Hypothalamus (tissue), 51 donors: ENCODE results near the gene TMPRSS9.
"Not testable (repeated sequence)": the region's sequence is repeated elsewhere in the genome, so short reads cannot be mapped to it uniquely, and the experiment has no call there.

Experiments used
- DNase-seq, 51 donors: peaks; one replicate each; lab custom pipeline; 2025; lab: John Stamatoyannopoulos, UW

Gene TMPRSS9

GRCh38 chr19:2413629-2414028, 53.6 kb downstream of the TMPRSS9 start:
- DNase-seq = no peak

DNA sequence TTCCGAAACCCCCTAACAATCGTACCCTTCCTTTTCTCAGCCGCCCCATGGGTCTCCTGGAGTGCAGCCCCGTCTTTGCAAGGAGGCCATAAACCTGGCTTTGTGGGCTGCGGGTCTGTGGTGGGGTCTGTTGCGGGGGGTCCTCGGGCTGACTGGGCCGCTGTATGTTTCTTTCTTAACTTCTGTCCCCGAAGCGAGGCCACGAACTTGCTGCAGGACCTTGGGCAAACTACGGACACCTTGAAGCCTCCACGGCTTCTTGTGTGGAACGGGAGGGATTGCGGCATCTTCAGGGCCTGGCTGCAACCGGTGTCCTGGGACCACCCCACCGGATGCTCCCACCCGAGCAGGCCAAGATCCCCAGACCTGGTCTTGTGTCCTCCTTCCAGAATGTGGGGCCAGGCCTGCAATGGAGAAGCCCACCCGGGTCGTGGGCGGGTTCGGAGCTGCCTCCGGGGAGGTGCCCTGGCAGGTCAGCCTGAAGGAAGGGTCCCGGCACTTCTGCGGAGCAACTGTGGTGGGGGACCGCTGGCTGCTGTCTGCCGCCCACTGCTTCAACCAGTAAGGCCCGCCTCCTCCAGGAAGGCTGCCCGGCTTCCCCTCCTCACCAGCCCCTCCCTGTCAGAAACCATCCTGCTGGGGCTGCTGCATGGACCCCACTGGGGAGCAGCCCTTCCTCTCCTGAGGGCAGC, 55.4 kb downstream of the TMPRSS9 start:
- DNase-seq = no peak

DNA sequence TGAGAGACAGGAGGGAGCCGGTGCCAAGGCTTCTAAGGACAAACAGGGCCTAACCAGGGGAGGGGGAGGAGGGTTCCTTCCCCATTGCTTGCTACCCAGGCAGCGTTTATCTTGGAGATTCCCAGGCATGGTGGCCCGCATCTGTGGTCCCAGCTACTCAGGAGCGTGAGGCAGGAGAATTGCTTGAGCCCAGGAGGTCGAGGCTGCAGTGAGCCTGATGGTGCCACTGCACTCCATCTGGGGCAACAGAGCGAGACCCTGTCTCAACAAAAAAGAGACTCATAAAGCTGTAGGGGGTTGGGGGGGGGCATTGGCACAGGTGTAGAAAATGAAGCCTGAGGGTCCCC, 55.9 kb downstream of the TMPRSS9 start:
- DNase-seq = no peak

- DNase-seq = no peak
These were observed 56.4 kb downstream of the TMPRSS9 start for GRCh38 chr19:2416321-2417097.

DNA sequence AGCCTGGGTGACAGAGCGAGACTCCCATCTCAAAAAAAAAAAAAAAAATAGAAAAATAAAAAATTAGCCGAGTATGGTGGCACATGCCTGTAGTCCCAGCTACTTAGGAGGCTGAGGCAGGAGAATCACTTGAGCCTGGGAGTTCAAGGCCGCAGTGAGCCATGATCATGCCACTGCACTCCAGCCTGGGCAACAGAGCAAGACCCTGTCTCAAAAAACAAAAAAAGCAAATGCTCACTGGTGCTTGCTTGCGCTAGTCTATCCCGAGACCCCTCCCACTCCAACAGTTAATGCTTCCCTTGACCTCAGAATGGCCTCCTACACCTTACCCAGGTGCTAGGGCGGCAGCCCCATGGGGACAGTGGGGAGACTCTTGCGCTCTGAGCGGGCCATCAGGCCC, 57.4 kb downstream of the TMPRSS9 start:
- DNase-seq = not testable (repeated sequence)

GRCh38 chr19:2417881-2418406, 57.9 kb downstream of the TMPRSS9 start:
- DNase-seq = no peak

GRCh38 chr19:2419754-2420153, 59.7 kb downstream of the TMPRSS9 start:
- DNase-seq = no peak

DNA sequence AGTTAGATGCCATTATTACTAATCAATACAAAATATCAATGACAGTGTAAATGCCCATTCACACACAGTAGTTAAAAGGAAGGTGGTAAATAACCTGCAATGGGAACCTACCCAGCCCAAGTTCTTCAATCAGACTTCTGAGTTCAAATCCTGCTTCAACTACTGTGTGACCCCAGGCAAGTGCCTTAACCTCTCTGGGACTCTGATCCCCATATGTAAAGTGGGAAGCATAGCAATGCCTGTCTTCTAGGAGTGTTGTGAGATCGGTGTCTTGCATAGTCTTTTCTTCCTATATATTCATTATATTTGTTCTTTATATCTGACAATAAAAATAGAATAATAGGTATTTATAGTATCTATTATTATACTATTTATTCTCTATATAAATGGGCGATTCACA, 60.4 kb downstream of the TMPRSS9 start:
- DNase-seq = no peak

GRCh38 chr19:2421581-2422306, 61.7 kb downstream of the TMPRSS9 start:
- DNase-seq = no peak

GRCh38 chr19:2423071-2423914, 63.2 kb downstream of the TMPRSS9 start:
- no peak for DNase-seq

GRCh38 chr19:2423915-2424685, 64.0 kb downstream of the TMPRSS9 start:
- DNase-seq = no peak

DNA sequence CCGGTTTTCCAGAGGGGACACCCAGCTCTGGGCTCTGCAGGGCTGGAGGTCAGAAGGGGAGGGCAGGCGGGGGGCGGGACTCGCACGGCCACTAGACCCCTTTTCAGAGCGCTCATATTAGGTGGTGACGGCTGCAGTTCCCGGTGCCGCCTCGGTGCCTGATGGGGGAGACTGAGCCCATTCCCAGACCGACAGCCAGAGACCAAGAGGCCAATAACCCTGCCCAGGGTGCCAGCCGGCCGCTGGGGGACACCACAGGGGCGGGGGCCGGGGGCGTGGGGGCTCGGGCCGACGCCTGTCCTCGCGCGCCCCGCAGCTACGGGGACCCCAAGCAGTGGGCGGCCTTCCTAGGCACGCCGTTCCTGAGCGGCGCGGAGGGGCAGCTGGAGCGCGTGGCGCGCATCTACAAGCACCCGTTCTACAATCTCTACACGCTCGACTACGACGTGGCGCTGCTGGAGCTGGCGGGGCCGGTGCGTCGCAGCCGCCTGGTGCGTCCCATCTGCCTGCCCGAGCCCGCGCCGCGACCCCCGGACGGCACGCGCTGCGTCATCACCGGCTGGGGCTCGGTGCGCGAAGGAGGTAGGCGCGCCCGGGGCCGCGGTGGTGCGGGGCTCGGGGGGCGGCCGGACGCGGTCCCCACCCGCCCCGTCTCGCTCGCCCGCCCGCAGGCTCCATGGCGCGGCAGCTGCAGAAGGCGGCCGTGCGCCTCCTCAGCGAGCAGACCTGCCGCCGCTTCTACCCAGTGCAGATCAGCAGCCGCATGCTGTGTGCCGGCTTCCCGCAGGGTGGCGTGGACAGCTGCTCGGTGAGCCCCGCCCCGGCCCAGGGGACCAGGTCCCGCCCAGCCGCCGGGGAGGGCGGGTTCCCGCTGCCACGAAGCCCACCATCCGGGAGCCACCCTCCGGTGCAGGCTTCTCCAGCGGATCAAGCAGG, 64.9 kb downstream of the TMPRSS9 start:
- peak in 13 of 51 donors; percentile 6 to 39 (median 17) for DNase-seq

DNA sequence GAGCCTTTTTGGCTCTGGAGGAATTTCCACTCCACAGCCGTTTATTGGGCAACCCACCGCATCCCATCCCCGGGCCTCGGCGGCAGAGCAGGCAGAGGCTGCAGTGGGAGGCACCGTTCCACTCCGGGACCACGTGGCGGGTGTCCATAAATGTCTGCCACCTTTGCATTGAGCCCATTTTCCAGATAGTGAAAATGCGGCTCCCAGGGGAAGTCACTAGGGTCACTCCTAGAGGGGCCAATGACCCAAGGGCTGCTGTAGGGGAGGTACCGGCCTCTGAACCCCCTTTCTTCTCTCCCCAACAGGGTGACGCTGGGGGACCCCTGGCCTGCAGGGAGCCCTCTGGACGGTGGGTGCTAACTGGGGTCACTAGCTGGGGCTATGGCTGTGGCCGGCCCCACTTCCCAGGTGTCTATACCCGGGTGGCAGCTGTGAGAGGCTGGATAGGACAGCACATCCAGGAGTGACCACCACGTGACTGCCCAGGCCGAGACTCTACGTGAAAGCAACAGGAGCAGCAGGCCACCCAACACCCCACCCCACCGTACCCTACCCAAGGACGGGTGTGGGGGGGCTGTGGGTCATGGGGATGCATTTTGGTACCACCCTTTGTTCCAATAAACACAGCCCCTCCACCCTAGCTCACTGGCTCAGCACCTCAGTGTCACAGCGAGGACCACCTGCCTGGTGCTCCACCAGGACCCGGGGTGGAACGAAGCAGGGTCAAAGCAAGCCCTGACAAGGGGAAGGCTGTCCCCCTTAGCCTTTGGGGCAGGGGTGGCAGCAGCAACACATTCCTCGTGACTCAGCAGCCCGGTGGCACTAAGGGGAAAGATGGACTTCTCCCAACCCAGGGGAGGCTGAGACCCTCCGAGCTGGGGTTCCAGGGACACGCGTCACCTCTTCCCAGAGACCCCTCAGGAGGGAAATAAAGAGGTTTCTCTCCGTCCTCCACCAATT, 65.8 kb downstream of the TMPRSS9 start:
- no peak for DNase-seq

GRCh38 chr19:2426611-2427428, 66.8 kb downstream of the TMPRSS9 start:
- DNase-seq = peak in 14 of 51 donors; percentile 16 to 62 (median 37)

DNA sequence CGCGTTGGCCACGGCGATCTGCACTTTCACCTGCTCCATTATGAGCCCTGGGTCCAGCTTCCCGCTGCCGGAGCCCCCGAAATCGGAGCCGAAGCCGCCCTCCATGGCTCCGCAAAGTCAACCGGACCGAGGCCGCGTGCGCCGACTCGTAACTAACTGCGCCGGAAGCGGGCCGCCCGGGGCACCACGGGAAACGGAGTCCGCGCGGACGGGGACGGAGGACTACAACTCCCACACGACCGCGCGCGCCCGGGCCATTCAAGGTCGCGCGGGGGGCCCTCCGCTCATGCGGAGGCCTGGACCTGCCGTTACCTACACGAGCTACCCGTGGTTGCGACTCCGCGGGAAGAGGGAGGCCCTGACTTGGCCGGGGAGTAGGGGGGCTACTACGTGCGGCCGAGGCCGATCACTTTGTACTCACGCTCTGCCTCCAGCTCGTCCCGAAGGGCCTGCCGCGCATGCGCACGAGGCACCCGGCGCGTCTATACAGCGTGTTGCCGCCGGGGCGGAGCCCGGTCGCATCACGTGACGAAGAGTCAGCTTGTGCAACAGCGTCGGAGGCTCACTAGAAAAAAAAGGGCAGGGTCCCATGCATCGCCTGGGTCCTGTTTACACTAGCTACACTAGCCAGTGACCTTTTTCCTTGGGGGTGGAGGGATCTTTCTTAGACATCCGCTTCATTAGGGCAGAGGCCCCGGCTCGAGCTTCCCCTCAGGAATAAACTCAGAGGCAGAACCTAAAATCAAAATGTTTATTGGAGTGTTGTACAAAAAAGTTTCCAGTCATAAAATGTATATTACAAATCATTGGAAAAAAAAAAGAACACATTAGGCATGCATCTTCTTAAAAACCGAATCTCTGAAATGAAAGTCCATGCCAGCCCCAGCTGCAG, 67.6 kb downstream of the TMPRSS9 start, which contains the start of gene TIMM13:
TIMM13 (minus strand) TSS at position 158 of the 892 bp plus-strand sequence; CDS start at position 105, 53 bp downstream.
- DNase-seq = peak; percentile 85 to 100 (median 95)
